Aorta (tissue), 5 donors: ENCODE data around the gene SLC16A11. TPM values are rescaled to one million over a fixed set of nuclear protein-coding genes. Genes with fewer than 3 reads are reported as not detected.
A peak's percentile ranks its signal among the peaks of the same experiment; 100 is the strongest.
"Not testable (repeated sequence)": the region's sequence is repeated elsewhere in the genome, so short reads cannot be mapped to it uniquely, and the experiment has no call there.

Source experiments
- ATAC-seq: fragments of 200-7000 bp; cut with Tn5 transposase; one replicate; pipeline ENCODE4 v1.9.1; 2022; ENCODE audit warnings: moderate library complexity; ENCODE audit not compliant: low FRiP score
- DNase-seq, 2 donors: peaks; one replicate each; pipeline ENCODE4 v3.0.0-alpha.2; 2020
- H3K27ac ChIP-seq, 2 donors: one replicate each; pipeline ENCODE4 v1.5.1; 2013; ENCODE audit warnings: low read length in 2 of 2, mild to moderate bottlenecking in 2 of 2, moderate library complexity in 2 of 2, control low read depth in 1 of 2, inconsistent platforms in 1 of 2, low read depth in 1 of 2
- H3K27me3 ChIP-seq, 2 donors: one replicate each; pipeline ENCODE4 v1.6.1; 2013; ENCODE audit warnings: control low read depth in 1 of 2, low read length in 1 of 2, mild to moderate bottlenecking in 1 of 2, moderate library complexity in 1 of 2; ENCODE audit not compliant: insufficient read depth in 2 of 2, control insufficient read depth in 1 of 2
- H3K36me3 ChIP-seq, 2 donors: one replicate each; pipeline ENCODE4 v1.6.1; 2013; ENCODE audit warnings: control low read depth in 1 of 2, low read length in 1 of 2, mild to moderate bottlenecking in 1 of 2; ENCODE audit not compliant: insufficient read depth in 2 of 2, control insufficient read depth in 1 of 2
- H3K4me1 ChIP-seq, 2 donors: one replicate each; pipeline ENCODE4 v1.6.1; 2013; ENCODE audit warnings: low read length in 2 of 2, control low read depth in 1 of 2, mild to moderate bottlenecking in 1 of 2, moderate library complexity in 1 of 2; ENCODE audit not compliant: insufficient read depth in 2 of 2, control insufficient read depth in 1 of 2
- H3K4me3 ChIP-seq, 2 donors: one replicate each; pipeline ENCODE4 v1.5.1; 2013; ENCODE audit warnings: low read length in 2 of 2, control low read depth in 1 of 2, mild to moderate bottlenecking in 1 of 2
- H3K9me3 ChIP-seq: one replicate; pipeline ENCODE4 v1.6.1; 2013; ENCODE audit warnings: mild to moderate bottlenecking, low read length; ENCODE audit not compliant: control insufficient read depth
- WGBS, 2 donors: extraction: QIAGEN DNeasy Blood & Tissue Kit; methylation state at CpG; one replicate each; pipeline ENCODE4 v1.1.7; 2013; 5-methylcytosine and 5-hydroxymethylcytosine counted together
- intact Hi-C, 2 donors: fragments of 100-400 bp; cut with DNase I; formaldehyde crosslinking; loops; one replicate each; pipeline versions ENCODE4 v1.14.2 to v1.15.0; 2022
- long read RNA-seq, 2 donors: library from polyadenylated mRNA; unstranded; transcript quantifications; one replicate each; pipeline ENCODE4 v2.0.0, GENCODE V29; 2020 to 2021
- polyA plus RNA-seq, 2 donors: library from polyadenylated mRNA; stranded (reverse); fragments of 200-250 nt; gene quantifications; one replicate each; pipeline ENCODE4 v1.2.3, GENCODE V29; 2013
- total RNA-seq, 2 donors: library from RNA; stranded (reverse); fragmentation: NEBNext Ultra II Directional; extraction: Animal tissue kit (Norgen Biotek cat#: 25700); gene quantifications; one replicate each; pipeline ENCODE4 v1.2.1, GENCODE V29; 2021
- donor health status: healthy with polysubstance abuse.
- donor health status: Bipolar disorder and iron deficiency.
- donor health status: DM: no; HTN: no; CAD: no.
- donor health status: DM: no; HTN: no; CAD: no.
- donor health status: DM: yes; HTN: yes; CAD: no.

The SLC16A11 gene
- total RNA-seq: 1 to 10 TPM in 1 of 2 donors, under 1 TPM in 1; 0.26 to 1.3 TPM
- polyA plus RNA-seq: not detected
- long read RNA-seq, donor 1, partial matches to known transcripts: 0 of 1 reads
- long read RNA-seq, donor 1, other reads (novel, unspliced or antisense): 0 of 1 reads
- long read RNA-seq, donor 2, partial matches to known transcripts: 2 of 2 reads
- long read RNA-seq, donor 2, other reads (novel, unspliced or antisense): 0 of 2 reads

DNA sequence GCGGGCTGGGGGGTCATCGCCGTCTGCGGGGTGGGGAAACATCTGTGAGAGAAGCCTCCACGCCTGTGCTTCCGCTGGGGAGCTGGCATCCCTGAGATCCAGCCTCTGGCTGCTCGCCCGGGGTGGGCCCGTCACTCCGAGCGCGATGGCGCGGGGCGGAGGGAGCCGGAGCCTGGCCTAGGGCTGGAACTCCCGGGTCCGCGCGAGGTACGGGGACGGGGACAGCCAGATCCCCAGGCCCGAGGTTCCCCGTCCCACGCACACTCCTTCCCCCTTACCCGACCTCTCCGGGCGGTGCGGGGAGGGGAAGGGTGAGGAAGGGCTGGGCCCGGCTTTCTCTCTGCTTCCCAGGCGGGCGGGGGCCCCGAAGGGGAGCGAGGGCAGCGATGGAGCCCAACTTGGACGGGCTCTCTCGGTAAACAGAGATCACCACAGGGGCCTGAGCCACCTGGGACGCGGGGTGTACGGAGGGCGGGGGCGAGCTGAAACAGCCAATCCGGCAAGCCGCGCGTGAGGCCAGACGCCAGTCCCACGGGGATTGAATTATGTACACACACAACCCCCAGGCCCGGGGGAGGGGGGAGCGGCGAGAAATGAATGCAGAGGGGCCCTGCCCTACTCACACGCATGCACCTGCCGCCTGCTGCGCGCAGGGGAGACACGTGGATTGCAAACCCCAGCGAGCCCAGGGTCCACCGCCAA is at the start of gene SLC16A11:
SLC16A11 (minus strand) TSS at position 596 of the 702 bp plus-strand sequence; CDS start at position 17, 579 bp downstream.
- Histone ChIP-seq H3K36me3 (no peaks in the 10 kb centered on the region), H3K27ac (no peak within 1 kb of the TSS), H3K4me1 (no peaks in the 10 kb centered on the region), H3K4me3 (peak within 1 kb of the TSS; percentile 1 to 19), H3K9me3 (no peaks in the 10 kb centered on the region), H3K27me3 (no peaks in the 10 kb centered on the region)
- 1% methylated on average over 56 to 58 of the region's 58 CpGs for WGBS, 2 donors
- DNase-seq (peak in 1 of 2 donors; percentile 87), ATAC-seq (peak; percentile 64)
- intact Hi-C loops: loop anchor here in 1 of 2 donors (10.0 kb wide), 1 partner anchor 251 kb away; the partner anchor contains the start of gene YBX2

DNA sequence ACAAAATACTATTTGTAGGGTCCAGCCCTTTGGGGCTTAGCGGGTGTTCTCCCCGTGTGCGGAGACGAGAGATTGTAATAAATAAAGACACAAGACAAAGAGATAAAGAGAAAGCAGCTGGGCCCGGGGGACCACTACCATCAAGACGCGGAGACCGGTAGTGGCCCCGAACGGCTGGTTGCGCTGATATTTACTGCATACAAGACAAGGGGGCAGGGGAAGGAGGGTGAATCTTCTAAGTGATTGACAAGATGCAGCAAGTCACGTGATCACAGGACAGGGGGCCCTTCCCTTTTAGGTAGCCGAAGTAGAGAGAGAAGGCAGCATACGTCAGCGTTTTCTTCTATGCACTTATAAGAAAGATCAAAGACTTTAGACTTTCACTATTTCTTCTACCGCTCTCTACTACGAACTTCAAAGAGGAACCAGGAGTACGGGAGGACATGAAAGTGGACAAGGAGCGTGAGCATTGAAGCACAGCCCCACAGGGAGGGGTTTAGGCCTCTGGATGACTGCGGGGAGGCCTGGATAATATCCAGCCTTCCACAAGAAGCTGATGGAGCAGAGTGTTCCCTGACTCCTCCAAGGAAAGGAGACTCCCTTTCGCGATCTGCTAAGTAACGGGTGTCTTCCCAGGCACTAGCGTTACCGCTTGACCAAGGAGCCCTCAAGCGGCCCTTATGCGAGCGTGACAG is 47.6 kb upstream of the SLC16A11 start:
- H3K4me3 ChIP-seq, ATAC-seq, H3K27me3 ChIP-seq, intact Hi-C loops, H3K27ac ChIP-seq, H3K9me3 ChIP-seq, H3K36me3 ChIP-seq, H3K4me1 ChIP-seq: not testable (repeated sequence)
- DNase-seq: peak in 1 of 2 donors; percentile 67
- 59 to 69% methylated on average over 20 to 27 of the region's 28 CpGs for WGBS, 2 donors

GRCh38 chr17:7089570-7089969 is 45.7 kb upstream of the SLC16A11 start:
- H3K9me3 ChIP-seq, H3K4me3 ChIP-seq, intact Hi-C loops, ATAC-seq, DNase-seq, H3K36me3 ChIP-seq, H3K27me3 ChIP-seq, H3K4me1 ChIP-seq, H3K27ac ChIP-seq: not testable (repeated sequence)
- WGBS, 2 donors: 89 to 95% methylated on average over 6 of the region's 6 CpGs

DNA sequence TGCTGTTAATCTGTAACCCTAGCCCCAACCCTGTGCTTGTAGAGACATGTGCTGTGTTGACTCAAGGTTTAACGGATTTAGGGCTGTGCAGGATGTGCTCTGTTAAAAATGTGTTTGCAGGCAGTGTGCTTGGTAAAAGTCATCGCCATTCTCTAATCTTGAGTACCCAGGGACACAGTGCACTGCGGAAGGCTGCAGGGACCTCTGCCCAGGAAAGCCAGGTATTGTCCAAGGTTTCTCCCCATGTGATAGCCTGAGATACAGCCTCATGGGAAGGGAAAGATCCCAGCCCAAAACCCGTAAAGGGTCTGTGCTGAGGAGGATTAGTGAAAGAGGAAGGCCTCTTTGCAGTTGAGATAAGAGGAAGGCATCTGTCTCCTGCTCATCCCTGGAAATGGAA is 44.5 kb upstream of the SLC16A11 start:
- H3K27ac ChIP-seq, intact Hi-C loops, H3K4me1 ChIP-seq, H3K9me3 ChIP-seq, H3K27me3 ChIP-seq, H3K4me3 ChIP-seq, H3K36me3 ChIP-seq, ATAC-seq: not testable (repeated sequence)
- 54 to 58% methylated on average over 4 of the region's 4 CpGs for WGBS, 2 donors
- peak in 1 of 2 donors; percentile 6 for DNase-seq

DNA sequence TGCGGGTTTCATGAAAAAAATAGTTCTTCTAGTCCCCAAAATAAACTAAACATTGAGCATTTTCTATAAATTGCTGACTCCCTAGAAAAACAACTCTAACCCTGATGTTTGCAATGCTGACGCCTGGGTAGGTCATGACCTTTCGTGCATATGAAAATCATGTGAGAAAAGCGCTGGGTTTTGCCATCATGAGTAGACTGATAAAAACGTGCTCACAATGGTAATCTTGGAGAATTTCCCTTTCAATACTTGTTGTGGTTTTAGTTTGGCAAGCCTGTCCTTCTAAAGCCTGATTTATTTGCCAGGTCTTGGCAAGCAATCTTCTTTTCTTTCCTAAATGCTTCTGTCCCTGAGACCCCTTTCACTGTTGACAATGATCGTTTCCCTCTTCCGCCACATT is 40.2 kb upstream of the SLC16A11 start:
- DNase-seq (peak in 1 of 2 donors; percentile 2), ATAC-seq (no peak)
- Histone ChIP-seq H3K27me3 (no peaks in the 10 kb centered on the region), H3K27ac (no peak overlapping the region), H3K9me3 (peaks cover 2% of the 10 kb centered on the region), H3K36me3 (no peaks in the 10 kb centered on the region), H3K4me1 (no peaks in the 10 kb centered on the region), H3K4me3 (no peak overlapping the region)
- intact Hi-C loops: no loop called here
- WGBS, 2 donors: 30 to 32% methylated on average over 7 of the region's 7 CpGs

DNA sequence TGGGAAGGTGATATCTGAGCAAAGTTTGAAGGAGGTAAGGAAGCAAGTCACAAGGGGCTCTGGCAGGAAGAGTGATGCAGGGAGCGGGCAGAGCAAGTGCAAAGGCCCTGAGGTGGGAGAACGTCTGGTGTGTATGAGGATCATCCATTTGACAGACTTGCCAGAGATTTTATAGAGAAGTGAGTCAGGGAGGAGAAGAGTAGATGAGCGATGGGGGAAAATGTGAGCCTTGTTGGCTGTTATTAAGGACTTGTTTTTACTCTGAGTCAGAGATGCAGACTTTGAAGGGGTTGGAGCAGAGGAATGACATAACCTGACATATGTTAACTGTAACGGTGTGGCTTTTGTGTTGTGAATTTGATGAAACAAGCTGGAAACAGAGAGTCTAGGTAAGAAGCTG is 39.7 kb upstream of the SLC16A11 start:
- Histone ChIP-seq H3K4me3 (no peak overlapping the region), H3K4me1 (no peaks in the 10 kb centered on the region), H3K9me3 (peaks cover 2% of the 10 kb centered on the region), H3K27ac (no peak overlapping the region), H3K36me3 (no peaks in the 10 kb centered on the region), H3K27me3 (no peaks in the 10 kb centered on the region)
- DNase-seq (peak in 1 of 2 donors; percentile 15), ATAC-seq (no peak)
- intact Hi-C loops: no loop called here
- 65% methylated on average over 4 of the region's 4 CpGs for WGBS, 2 donors

GRCh38 chr17:7081341-7082062 is 37.6 kb upstream of the SLC16A11 start:
- ATAC-seq (no peak), DNase-seq (peak in 1 of 2 donors; percentile 42)
- WGBS, 2 donors: 84 to 86% methylated on average over 16 of the region's 16 CpGs
- no peak overlapping the region for H3K4me3 ChIP-seq
- no peaks in the 10 kb centered on the region for H3K4me1 ChIP-seq
- H3K9me3 ChIP-seq: peaks cover 2% of the 10 kb centered on the region
- H3K27ac ChIP-seq: no peak overlapping the region
- H3K36me3 ChIP-seq: no peaks in the 10 kb centered on the region
- intact Hi-C loops: no loop called here
- no peaks in the 10 kb centered on the region for H3K27me3 ChIP-seq

GRCh38 chr17:7080456-7081041 is 36.7 kb upstream of the SLC16A11 start:
- Histone ChIP-seq H3K27ac (no peak overlapping the region), H3K4me3 (no peak overlapping the region), H3K36me3 (no peaks in the 10 kb centered on the region), H3K9me3 (peaks cover 2% of the 10 kb centered on the region), H3K27me3 (no peaks in the 10 kb centered on the region), H3K4me1 (no peaks in the 10 kb centered on the region)
- intact Hi-C loops: no loop called here
- 65 to 73% methylated on average over 10 of the region's 10 CpGs for WGBS, 2 donors
- ATAC-seq (peak; percentile 83), DNase-seq (peak in 1 of 2 donors; percentile 67)
